Measurements from ENCODE around the gene CCDC88A.
"Not testable (repeated sequence)": the region's sequence is repeated elsewhere in the genome, so short reads cannot be mapped to it uniquely, and the experiment has no call there.

CCDC88A gene

DNA sequence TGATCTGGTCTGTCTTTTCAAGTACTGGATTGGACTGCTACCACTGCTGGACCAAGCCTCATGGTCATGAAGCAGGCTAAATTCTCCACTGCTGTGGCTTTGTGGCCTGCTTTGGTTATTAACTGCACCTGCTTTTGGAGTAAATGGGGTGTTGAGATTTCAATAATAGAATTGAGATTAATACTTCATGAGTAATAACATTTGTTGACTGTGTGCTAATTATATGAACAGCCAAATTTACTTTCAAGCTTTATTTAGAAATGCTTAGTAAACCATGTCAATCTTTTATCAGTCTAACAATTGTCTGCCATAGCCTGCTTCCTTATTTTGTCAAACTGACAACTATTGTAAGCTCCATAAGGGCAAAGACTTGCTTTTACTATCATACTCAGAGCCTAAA lies 123.3 kb downstream of the CCDC88A start:
- no peak for DNase-seq

DNA sequence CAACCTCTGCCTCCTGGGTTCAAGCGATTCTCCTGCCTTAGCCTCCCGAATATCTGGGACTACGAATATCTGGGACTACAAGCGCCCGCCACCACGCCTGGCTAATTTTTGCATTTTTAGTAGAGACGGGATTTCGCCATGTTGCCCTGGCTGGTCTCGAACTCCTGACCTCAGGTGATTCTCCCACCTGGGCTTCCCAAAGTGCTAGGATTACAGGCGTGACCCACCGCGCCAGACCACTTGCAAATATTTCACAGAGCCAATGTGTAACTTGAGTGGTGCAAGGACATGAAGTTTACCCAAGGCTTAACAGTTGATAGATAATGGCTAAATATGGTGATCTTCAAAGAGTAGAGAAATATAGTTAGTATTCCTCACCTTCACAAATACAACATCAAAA lies 136.6 kb downstream of the CCDC88A start:
- DNase-seq: no peak

DNA sequence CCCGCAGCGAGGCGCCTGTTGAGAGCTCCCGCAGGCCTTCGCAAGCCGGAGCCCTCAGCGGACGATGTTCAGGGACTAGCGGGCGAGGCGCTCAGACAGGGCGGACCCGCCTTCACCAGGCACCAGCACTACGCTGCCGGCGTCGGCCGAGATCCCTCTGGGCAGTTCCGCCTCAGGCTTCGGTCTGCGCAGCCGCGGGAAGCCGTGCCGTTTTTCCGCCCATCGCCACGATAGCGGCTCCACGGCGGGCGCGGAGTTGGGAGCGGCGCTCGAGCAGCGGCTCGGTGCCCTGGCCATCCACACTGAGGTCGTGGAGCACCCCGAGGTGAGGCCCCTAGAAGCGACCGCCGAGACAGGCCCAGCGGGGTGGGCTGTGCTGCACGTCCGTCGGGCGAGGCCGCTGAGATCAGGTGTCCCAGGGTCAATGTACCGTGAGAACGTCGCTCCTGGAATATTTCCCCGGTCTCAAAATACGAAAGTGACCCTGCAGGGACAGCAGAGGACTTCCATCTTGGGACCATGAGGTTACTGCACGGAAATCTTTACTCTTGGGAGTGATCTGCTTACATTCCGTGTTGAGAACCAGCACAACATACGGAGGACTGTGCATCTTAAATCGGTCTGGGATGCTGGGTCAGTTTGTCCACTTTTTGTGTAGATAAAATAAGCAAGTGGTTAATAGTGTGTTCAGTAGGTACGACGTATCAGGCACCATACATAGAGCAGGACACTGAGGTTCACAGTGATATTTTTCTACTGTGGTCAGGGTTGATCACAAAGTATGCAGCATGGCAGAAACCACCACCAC lies 137.3 kb downstream of the CCDC88A start:
- peak; percentile 80 for DNase-seq

DNA sequence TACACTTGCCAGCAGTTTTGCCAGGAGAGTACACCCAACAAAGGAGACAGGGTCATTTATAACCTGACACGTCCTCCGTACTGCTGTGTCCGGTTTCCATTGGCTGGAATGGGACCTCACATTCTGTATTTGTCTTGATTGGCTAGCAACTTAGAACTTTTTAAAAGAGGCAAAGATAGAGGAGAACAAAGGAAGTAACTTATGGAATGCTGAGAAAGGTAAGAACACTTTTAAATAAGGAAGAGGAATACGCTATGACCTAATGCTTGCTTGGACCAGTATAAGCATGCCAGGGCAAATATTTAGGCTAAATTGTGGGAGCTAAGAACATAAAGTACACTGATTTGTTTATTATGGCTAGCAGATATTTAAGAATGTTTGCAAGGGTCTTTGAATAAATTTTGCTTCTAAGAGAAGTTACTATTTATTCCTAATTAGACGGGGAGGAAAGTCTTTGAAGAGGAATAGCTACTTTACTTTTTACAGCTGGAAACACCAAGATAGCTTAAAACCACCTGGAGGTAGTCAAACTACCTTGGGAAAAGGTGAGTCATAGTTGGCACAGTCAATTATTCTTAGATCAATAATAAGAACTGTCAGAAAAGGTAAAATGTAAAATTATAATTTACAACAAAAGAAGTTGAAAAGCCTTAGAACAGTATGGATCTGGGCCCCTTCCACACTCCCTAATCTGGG lies 138.7 kb downstream of the CCDC88A start:
- not testable (repeated sequence) for DNase-seq

DNA sequence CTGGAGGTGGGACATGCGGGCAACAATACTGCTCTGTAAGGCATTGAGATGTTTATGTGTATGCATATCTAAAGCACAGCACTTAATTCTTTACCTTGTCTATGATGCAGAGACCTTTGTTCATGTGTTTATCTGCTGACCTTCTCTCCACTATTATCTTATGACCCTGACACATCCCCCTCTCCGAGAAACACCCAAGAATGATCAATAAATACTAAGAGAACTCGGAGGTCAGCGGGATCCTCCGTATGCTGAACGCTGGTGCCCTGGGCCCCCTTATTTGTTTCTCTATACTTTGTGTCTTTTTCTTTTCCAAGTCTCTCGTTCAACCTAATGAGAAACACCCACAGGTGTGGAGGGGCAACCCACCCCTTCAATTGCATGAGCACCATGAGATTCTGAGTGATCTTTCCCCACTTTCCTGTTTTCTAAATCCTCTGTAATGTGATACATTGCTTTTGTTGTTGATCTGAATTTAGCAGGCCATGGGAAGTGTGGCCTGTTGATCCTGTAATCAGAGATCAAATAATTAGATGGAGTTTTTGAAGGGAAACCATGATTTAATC lies 139.7 kb downstream of the CCDC88A start:
- DNase-seq: not testable (repeated sequence)

DNA sequence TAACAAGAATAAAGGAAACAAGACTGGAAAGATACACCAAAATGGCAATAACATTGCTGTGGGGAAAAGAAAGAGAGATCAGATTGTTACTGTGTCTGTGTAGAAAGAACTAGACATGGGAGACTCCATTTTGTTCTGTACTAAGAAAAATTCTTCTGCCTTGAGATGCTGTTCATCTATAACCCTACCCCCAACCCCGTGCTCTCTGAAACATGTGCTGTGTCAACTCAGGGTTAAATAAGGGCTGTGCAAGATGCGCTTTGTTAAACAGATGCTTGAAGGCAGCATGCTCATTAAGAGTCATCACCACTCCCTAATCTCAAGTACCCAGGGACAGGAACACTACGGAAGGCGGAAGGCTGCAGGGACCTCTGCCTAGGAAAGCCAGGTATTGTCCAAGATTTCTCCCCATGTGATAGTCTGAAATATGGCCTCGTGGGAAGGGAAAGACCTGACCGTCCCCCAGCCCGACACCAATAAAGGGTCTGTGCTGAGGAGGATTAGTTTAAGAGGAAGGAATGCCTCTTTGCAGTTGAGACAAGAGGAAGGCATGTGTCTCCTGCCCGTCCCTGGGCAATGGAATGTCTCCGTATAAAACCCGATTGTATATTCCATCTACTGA lies 140.3 kb downstream of the CCDC88A start:
- not testable (repeated sequence) for DNase-seq

DNA sequence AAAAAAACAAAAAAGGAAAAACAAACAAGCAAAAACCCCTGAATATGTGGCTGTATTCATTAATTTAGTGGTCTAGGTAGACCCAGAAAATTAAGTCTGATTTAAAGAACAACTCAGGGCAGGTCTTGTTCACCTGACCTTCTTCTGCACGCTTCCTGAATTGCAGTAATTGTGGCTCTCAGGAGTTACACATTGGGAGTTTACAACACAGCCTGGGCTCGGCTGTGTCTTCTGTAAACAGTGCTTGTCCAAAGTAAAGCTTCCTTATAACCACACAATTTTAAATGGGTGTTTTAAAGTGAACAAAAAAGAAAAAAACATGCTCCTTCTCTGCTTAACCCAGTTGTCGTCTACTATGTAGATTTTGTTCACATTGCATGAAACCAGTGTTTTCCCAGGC lies 142.3 kb downstream of the CCDC88A start:
- DNase-seq: no peak

DNA sequence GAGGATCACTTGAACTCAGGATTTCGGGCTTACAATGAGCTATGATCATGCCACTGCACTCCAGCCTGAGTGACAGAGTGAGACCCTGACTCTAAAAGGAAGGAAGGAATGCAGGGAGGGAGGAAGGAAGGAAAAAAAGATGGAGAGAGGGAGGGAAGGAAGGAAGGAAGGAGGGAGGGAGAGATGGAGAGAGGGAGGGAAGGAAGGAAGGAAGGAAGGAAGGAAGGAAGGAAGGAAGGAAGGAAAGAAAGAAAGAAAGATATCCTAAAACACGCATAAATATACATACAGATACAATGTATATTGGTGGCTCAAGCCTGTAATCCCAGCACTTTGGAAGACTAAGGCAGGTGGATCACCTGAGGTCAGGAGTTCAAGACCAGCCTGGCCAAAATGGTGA lies 145.3 kb downstream of the CCDC88A start:
- DNase-seq: not testable (repeated sequence)

DNA sequence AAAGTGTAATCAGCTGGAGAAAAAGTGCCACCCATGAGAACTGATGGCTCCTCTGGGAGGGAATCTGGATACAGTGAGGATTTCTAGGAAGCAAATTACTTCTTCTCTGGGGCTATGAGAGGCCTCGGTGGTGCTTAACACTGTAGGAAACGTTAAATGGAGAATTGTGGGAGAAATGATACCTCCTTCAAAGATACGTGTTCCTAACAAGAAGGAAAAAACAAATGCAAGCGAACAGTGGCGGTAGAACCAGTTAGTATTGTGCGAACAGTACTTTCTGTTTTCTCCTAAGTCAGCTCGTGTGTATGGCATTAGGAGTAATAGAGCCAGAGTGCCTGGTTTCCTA lies 150.0 kb downstream of the CCDC88A start:
- DNase-seq: no peak

DNA sequence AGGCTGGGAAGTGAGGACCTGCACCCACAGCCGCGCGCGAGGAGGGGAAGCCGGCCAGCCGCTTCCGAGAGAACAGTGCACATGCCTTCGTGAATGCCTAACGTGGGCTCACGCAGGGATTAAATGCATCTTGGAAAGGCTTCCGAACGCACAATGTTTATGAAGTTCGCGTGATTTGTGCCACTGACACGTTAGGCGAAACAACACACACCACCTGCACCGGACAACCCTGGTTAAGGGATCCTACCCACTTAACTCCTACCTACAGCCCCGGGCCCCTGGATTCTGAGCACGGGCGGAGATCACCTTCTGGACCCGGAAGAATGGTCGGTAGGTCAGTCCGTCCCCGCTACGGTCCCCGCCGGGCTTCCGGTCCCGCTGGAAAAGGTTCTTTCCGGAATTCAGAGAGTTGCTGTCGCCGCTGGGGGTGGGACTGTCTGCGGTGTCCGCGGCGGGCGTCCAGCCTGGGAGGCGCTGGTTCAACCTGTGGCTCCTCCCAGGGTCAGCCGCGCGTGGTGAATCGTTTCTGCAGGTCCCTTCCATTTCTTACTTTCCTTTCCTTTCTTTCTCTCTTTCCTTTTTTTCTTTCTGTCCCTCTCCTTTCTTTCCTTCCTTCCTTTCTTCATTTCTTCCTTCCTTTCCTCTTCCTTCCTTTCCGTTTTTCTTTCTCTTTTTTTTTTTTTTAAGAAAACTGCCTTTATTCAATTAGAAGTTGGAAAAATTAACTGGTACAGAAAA lies 150.6 kb downstream of the CCDC88A start, which contains the start of gene MTIF2:
Gene MTIF2 (minus strand): TSS at position 325 of the 738 bp plus-strand sequence. CDS start 5,373 bp downstream, outside the sequence.
- DNase-seq: peak; percentile 77

DNA sequence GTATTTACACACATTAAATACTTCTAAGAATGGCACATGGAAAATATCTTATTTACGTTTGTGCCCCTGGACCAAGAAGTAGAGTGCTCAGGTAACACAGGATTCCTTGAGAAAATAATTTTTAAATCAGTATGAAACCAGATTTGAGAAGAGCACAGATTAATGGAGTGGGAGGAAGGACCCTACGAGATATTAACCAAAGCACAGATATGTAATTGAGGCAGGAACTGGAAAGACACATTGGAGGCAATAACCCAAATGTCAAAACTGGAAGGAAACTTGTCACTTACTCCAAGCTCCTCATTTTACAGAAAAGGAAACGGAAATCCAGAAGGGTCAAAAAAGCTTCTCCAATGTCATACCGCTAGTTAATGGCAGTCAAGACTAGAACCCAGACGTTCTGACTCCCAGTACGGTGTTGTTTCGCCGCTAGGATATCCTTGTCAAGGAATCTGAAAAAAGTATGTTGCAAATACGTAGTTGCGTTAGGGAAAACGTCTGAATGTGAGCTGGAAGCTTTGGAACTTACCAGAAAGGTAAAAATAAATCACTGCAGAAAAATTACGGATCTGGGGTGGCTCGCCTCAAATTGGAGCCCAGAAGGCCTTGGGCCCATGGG lies 151.3 kb downstream of the CCDC88A start:
- DNase-seq: no peak

DNA sequence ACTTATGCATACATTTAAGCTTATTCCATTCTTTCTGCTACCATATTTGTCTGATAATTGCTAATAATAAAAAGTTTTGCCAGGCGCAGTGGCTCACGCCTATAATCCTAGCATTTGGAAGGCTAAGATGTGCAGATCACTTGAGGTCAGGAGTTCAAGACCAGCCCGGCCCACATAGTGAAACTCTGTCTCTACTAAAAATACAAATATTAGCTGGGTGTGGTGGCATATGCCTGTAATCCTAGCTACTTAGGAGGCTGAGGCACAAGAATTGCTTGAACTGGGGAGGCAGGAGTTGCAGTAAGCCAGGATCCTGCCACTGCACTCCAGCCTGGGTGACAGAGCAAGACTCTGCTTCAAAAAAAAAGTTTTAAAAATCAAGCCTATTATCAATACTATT lies 160.1 kb downstream of the CCDC88A start:
- not testable (repeated sequence) for DNase-seq

DNA sequence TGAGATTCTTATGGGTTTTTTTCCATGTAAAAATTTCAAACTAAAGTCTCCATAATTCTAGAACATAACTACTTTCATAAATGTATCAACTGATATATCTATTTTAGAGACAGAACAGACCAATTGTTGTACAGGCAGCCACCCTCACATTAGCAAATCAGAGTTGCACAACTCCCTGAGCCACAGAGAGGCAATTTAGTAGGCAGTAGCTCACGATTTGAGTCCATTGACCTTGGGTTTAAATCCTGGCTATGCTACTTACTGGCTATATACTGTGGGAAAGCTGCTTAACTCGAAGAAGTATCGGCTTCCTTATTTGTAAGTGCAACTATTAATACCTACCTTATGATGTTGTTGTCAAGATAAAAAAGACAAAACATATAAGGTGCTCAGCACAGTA lies 166.8 kb downstream of the CCDC88A start:
- no peak for DNase-seq

DNA sequence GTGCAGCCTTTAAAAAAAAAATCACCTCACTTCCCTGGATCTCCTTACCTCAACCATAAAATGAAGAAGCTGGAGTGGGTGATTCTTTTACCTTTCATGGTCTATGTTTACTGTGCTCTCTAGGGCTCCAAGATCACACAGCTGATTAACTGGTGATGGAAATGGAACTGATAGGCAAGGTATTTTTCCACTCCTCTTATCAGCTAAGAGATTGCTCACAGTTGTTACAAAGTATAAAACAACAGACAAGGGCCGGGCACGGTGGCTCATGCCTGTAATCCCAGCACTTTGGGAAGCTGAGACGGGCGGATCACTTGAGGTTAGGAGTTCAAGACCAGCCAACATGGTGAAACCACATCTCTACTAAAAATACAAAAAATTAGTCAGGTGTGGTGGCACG lies 172.6 kb downstream of the CCDC88A start:
- DNase-seq: no peak

DNA sequence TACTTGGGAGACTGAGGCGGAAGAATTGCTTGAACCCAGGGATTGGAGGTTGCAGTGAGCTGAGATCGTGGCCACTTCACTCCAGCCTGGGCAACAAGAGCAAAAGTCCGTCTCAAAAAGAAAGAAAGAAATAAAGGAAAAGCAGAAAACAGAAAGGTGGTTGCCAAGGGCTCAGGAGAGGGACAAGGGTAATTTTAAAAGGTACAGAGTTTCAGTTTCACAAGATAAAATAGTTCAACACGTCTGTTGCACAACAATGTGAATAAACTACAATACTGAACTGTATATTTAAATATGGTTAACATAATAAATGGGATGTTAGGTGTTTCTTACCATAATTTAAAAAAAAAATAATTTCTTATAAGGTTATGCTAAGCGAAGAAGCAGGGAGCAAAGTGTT lies 174.2 kb downstream of the CCDC88A start:
- no peak for DNase-seq

DNA sequence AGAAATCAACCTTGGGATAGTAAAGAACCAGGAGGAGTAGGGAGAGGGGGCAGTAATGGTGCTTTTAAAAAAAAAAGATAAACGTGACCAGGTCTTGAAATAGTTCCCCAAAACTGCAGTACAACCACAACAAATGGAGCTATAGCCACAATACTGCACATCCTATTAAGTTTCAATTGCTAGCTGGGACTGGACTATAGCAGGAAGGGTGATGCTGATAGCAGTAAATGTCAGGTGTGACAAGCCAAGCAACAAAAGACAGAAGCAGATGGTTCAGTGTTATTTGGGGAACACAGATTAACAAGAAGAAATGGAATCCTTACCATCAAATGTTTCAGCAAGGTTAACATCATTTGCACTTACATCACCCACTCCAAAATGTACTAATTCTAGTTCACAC lies 177.0 kb downstream of the CCDC88A start:
- DNase-seq: no peak

DNA sequence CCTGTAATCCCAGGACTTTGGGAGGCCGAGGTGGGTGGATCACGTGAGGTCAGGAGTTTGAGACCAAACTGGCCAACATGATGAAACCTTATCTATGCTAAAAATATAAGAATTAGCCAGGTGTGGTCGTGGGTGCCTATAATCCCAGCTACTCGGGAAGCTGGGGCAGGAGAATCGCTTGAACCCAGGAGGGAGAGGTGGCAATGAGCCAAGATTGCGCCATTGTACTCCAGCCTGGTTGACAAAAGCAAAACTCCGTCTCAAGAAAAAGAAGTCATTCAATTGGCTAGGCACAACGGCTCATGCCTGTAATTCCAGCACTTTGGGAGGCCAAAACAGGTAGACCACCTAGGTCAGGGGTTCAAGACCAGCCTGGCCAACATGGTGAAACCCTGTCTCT lies 178.1 kb downstream of the CCDC88A start:
- DNase-seq: not testable (repeated sequence)

DNA sequence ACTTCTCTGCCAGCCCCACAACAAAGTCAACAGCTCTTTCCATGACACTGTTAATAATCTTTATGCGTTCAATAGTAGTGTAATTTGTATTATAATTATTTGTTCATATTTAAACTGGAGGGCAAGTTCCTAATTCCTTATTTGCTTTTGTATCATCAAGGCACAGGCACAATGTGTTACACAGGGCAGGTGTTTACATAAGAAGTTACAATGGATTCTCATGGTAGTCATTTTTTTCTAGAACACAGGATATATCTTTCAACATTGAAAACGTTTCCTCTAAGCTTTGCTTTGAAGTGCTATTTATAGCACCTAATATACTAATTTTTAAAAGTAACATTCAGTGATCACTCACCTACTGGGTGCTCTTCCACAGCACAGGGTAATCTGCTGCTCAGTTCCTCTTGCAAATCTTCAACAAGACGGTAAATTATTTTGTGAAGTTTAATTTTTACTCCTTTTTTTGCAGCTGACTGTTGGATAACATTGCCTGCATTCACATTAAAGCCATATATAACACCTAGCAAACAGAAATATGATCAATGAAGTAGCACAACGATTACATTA lies 179.9 kb downstream of the CCDC88A start:
- DNase-seq: no peak
